Retinal pigment epithelial cell (primary cell): ENCODE results near the gene ACOX1.

Experiments used
- DNase-seq: peaks from one replicate; pipeline ENCODE4 v3.0.0-alpha.2; 2010; ENCODE audit warnings: low read depth
- H3K4me3 ChIP-seq: 2 replicates; pipeline ENCODE4 v1.5.1; 2011; ENCODE audit warnings: mild to moderate bottlenecking, low read length, control low read depth, moderate library complexity
- TF ChIP-seq, protein P1 (sequence below): conservative IDR thresholded peaks from 2 replicates; pipeline ENCODE4 v1.5.1; 2011; ENCODE audit warnings: low read depth, low read length, control low read depth, inconsistent platforms

ACOX1 gene

DNA sequence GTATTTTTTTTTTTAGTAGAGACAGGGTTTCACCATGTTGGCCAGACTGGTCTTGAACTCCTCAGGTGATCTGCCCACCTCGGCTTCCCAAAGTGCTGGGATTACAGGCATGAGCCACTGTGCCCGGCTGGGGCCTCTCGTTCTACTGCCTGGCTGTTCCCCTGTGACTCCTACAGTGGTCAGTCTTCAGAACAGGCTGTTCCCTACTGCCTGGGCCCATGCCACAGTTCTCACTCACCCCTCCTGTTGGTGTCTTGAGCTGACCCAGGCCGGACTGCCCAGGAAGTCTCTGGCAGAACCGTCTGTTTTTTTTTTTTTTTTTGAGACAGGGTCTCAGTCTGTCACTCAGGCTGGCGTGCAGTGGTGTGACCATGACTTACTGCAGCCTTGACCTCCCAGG, 24.9 kb upstream of the ACOX1 start:
- no peak for DNase-seq
- TF ChIP-seq, protein P1, sequence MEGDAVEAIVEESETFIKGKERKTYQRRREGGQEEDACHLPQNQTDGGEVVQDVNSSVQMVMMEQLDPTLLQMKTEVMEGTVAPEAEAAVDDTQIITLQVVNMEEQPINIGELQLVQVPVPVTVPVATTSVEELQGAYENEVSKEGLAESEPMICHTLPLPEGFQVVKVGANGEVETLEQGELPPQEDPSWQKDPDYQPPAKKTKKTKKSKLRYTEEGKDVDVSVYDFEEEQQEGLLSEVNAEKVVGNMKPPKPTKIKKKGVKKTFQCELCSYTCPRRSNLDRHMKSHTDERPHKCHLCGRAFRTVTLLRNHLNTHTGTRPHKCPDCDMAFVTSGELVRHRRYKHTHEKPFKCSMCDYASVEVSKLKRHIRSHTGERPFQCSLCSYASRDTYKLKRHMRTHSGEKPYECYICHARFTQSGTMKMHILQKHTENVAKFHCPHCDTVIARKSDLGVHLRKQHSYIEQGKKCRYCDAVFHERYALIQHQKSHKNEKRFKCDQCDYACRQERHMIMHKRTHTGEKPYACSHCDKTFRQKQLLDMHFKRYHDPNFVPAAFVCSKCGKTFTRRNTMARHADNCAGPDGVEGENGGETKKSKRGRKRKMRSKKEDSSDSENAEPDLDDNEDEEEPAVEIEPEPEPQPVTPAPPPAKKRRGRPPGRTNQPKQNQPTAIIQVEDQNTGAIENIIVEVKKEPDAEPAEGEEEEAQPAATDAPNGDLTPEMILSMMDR: no peak
- H3K4me3 ChIP-seq: no peak overlapping the region

DNA sequence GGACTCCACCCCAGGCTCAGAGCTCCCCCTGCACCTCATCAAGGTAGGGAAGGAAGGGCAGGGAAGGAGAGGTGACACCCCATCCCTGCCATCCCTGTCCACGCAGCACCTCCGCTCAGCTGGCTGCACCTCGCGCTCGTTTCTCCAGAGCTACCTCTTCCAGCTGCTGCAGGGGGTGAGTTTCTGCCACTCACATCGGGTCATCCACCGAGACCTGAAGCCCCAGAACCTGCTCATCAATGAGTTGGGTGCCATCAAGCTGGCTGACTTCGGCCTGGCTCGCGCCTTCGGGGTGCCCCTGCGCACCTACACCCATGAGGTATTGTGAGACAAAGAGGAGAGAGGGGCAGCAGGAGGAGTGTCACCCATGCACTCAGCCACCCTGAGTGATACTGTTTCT, 23.1 kb upstream of the ACOX1 start:
- DNase-seq: no peak
- H3K4me3 ChIP-seq: no peak overlapping the region
- TF ChIP-seq, protein P1: no peak

DNA sequence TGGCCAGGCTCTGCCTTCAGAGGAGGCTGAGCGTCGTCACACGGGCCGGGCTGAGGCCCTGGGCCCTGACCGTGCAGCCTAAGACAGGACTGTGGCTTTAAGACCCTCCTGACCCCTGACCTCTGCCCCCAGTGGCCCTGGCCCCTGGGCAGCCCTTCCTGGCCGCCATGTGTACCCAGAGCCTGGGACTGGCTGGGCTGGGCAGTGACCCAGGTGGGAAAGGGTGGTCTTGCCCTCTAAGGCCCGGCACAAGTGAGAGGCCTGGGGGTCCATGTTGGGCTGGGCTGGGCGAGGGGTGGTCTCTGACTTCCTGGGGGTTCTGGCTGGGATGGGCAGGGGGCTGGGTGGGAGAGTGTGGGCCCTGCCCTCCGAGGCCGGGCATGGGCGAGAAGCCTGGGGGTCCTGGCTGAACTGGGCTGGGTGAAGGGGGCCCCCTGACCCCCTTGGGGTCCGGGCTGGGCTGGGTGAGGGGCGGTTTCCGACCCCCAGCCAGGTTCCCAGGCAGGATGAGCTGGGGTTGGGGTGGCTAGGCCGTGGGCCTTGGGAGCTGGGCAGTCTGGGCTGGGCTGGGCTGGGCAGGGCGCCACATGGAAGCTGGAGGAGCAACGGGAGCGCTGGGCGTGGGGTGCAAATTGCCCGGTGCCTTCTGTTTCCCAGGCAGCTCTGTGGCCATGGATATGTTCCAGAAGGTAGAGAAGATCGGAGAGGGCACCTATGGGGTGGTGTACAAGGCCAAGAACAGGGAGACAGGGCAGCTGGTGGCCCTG, 22.0 kb upstream of the ACOX1 start, which contains the start of gene CDK3:
CDK3 (plus strand) TSS at position 101 of the 767 bp plus-strand sequence; CDS start at position 672, 571 bp downstream.
- DNase-seq: no peak
- TF ChIP-seq, protein P1: no peak
- H3K4me3 ChIP-seq: no peak within 1 kb of the TSS

DNA sequence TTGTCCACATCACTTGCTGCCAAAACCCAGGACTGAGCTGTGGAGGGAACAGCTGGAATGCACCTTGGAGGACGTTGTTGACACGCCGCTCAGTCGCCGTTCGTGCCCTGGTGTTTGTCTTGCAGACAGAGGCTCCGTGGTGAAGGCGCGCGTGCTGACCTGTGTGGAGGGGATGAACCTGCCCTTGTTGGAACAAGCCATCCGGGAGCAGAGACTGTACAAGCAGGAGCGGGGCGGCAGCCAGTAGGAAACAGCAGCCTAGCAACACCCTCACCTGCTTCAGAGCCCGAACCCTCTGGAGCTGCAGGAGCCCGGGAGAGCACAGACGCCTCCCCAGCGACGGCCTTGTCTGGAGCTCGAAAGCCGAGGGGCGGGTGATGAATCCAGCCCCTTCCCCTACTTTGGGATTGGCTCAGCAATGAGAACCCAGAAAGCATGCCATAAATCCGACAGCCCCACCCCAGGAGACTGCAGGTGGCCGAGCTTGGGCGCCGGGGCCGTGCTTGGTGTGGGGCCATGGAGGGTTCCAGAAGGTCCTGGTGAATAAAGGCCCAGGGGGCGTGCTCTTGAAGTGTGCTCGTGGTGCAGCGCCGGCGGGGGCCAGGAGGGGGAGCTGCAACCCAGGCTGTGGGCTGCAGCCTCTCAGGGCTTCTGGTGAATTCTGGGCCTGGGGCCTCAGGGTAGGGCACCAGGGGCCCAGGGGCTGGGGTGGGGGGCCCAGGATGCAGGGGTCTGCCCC, 21.2 kb upstream of the ACOX1 start:
- TF ChIP-seq, protein P1: peak; percentile 81
- H3K4me3 ChIP-seq: no peak overlapping the region
- no peak for DNase-seq

DNA sequence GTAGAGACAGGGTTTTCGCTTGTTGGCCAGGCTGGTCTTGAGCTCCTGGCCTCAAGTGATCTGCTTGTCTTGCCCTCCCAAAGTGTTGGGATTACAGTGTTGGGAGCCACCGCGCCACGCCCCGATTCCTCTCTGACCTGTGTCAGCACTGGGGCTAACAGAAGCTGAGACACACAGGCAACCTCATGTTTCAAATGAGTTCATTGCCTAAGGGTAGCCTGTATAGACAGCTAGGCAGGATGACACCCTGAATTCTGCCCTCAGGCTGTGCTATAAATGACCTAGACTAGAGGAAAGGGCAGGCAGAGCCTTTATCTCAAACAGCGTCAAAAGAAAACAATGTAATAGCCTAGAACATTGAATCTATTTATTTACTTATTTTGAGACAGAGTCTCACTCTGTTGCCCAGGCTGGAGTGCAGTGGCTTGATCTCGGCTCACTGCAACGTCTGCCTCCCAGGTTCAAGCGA, 19.4 kb upstream of the ACOX1 start:
- DNase-seq: no peak
- TF ChIP-seq, protein P1: no peak

DNA sequence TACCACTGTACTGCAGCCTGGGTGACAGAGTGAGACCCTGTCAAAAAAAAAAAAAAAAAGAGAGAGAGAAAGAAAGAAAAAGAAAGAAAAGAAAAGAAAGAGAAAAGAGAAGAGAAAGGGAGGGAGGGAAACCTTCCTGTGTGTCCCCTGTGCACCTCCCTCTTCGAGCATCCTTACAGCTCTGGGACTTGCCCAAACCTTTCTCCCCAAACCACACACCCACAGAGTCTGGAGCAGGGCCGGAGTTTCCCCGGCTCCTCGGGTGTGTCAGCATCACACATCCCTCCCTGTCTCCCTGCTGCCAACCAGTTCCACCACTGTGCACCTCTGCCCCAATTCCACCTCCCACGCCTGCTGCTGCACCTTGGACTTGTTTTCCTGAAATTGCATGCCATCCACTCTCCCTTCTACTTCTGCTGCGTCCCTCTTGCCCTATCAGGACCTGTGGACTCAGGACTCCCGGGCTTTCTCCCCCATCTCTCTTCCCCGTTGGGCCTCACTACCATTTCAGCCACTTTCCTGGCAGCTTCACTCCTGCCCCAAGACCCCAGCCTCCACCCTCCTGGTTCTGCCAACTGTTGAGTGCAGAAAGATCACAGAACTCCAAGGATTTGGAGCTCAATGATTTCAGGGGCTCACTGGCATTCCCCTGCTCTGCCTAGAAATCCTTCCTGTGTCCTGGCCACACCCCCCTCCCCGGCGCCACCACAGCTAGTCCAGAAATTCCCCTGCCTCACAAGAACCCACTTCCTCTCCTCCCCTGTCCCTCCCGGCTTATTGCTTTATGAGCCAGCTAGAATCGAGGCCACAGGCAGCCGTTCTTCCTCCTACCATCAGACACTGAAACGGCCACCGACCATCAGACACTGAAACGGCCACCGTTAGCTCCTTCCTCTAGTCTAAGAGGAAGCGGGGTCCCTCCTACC, 18.0 kb upstream of the ACOX1 start:
- no peak for DNase-seq
- H3K4me3 ChIP-seq: no peak overlapping the region
- TF ChIP-seq, protein P1: no peak

More for the DNA sequence above, 19.4 kb upstream of the ACOX1 start:
- H3K4me3 ChIP-seq: no peak overlapping the region
